HG03432 (cell line): Measurements from ENCODE around the gene GNAQ.
A peak's percentile ranks its signal among the peaks of the same experiment; 100 is the strongest.
"Not testable (repeated sequence)": the region's sequence is repeated elsewhere in the genome, so short reads cannot be mapped to it uniquely, and the experiment has no call there.

Experiments
- ATAC-seq: cut with Tn5 transposase; IDR thresholded peaks from one replicate; pipeline ENCODE4 v1.9.1; 2021; ENCODE audit warnings: mild to moderate bottlenecking, moderate library complexity; ENCODE audit not compliant: unreplicated experiment

The GNAQ gene

DNA sequence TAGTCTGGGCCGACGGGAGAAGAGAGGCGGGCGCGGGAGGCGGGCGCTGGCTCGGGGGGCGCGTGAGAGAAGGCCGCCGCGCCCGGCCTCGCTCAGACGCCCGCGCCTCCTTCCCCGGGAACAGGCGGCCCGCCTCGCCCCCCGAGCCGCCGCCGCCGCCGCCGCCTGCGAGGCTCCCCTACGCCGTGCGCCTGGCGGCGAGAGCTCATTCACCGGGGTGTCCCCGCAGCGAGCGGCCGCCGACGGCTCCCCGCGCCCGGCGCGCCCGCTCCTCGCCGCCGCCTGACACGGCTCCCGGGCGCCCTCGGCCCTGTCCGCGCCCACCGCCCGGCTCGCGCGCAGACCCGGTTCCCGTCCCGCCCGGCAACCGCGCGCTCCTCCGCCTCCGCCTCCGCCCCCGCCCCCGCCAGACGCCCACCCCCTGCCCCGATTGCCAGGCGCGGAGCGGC is at the start of gene GNAQ:
Gene GNAQ (minus strand): TSS at position 368 of the 449 bp plus-strand sequence. CDS start 576 bp downstream, outside the sequence.
- peak; percentile 26 for ATAC-seq

DNA sequence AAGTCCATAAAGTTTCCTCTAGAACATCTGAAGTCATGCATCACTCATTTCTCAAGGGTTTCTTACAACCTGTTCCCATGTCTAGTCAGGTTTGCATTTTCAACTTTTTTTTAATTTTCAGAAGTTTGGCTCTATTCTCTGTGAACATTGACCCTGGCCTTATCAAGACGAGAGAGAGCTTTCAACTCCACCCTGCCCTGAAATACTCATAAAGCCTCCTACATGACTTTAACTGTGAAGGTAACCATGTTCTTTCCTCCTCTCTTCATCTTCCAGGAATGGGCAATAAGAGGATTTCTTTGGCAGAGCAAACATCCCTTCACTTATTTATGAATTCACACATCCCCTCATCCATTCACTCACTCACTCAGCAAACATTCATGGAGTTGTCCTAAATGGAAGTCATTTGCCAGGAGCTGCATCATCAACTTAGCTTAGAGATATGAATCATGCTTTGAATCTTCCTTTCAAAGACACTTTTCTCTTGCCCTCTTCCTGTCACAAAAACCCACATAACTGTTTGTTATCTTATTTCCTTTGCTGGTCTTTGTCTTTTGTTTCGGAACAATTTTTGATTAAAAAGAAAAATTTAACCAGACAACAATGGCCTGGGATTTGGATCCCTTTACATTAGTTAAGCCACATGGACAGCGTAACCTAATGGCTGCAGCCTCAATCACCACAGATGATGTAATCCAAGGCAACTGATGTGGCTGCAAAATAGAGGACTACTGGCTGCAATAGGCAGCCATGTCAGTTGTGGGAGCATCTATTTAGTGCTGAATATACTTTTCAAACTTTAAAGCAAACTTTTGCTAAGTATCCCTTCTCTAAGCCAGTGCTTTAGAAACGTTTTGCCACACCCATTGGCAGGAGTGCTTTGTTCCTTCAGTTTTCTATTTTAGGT is 43.0 kb upstream of the GNAQ start:
- no peak for ATAC-seq

DNA sequence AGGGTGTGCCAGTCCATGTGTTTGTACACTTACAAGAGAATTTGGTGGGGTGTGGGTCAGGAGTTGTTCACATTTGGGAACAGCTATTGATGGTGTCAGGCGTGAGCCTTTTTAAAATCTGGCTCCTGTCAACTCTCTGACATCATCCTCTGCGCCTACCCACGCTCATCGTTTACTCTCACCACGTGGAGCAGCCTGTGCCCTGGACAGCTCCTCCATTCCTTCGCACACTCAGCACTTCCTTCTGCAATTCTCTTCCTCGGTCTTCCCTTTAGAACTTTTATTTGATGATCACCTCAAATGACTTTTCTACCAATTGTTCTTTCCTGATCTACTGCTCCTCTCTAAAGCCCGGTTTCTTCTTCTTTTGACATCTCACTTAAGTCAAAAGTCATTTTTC is 42.1 kb upstream of the GNAQ start:
- no peak for ATAC-seq

DNA sequence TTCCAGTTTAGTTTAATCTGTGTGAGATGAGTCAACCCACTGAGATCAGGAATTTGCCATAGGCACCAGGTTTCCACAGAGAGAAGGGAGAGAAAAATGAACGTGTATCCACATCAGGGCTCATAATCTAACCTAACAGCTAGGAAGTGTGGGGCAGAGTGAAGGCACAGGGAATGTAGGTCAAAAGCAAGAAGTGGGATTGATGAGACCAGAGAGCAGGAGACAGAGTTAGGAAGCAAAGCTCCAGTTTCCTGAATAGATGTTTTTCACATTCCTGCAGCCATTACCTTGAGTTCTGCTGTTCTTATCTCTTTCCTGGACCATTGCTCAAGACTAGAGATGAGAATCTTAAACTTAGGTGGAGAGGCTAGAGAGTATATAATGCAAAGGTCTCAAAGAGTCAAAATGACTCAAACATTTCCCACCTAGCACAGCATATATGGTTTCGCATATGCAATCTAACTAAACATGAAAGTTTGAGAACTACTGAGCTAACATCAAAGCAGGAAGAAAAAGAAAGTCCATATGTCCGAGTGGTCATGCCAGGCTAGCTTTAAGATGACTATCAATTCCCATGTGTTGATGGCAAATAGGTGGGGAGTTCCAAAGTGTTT is 41.1 kb upstream of the GNAQ start:
- no peak for ATAC-seq

DNA sequence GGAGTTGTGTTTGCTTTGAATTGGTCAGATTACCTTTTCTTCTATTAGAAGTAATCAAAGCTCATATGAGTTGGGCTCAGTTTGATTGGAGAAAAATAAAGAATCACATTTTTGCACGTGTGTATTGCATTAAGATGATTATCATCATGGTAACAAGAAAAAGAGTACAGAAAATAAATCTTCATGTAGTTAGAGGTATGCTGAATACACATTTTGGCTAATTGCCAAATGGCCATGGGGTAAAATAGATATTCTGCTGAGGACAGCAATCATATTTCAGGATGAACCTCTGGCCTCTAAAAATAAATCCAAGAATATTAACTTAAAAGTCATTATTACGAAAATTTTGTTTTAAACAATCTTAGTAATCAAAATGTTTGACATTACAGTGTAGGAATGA is 38.9 kb upstream of the GNAQ start:
- no peak for ATAC-seq

DNA sequence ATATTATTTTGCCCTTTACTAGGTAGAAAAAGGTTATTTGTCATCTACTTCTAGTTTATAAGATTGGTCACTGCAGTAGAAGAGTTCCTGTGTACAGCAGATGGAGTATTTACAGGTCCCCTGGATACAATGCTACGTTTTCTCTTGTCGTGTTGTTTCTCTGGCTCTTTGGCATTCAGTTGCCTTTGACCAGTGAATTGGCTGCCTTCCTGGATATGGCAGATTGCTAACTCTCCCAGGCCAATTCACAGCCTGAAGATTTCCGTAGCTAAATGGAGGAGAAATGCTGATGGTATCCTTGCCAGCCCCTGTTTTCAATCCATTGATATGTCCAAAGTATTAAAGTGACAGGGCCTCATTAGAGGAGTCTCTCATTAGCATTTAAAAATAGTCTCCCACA is 32.5 kb upstream of the GNAQ start:
- ATAC-seq = no peak

GRCh38 chr9:78062710-78063109 is 31.1 kb upstream of the GNAQ start:
- ATAC-seq = no peak

DNA sequence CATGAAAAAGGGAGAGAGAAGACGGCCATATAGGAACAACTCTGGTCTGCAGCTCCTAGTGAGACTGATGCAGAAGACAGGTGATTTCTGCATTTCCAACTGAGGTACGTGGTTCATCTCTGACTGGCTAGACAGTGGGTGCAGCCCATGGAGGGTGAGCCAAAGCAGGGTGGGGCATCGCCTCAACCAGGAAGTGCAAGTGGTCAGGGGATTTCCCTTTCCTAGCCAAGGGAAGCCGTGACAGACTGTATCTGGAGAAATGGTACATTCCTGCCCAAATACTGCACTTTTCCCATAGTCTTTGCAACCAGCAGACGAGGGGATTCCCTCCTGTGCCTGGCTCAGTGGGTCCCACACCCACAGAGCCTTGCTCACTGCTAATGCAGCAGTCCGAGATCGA is 22.6 kb upstream of the GNAQ start:
- not testable (repeated sequence) for ATAC-seq

GRCh38 chr9:78053627-78054026 is 22.0 kb upstream of the GNAQ start:
- ATAC-seq = no peak

DNA sequence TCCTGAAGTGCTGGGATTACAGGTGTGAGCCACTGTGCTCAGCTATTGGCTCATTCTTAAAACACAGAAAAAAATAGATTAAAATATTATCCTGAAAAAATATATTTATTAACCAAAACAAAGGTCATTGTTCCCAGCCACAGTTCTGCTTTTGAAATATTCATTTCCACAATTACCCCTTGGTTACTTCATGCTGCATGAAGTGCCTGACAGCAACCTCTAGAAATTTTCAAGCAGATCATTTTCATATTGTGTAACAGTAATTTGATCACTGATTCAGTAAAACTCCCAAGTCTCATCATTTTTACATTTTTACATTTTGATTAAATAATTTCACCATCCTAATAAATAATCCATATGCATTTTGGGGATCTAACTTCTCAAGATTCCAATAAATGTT is 18.8 kb upstream of the GNAQ start:
- ATAC-seq = no peak

GRCh38 chr9:78049484-78049883 is 17.9 kb upstream of the GNAQ start:
- ATAC-seq = no peak

DNA sequence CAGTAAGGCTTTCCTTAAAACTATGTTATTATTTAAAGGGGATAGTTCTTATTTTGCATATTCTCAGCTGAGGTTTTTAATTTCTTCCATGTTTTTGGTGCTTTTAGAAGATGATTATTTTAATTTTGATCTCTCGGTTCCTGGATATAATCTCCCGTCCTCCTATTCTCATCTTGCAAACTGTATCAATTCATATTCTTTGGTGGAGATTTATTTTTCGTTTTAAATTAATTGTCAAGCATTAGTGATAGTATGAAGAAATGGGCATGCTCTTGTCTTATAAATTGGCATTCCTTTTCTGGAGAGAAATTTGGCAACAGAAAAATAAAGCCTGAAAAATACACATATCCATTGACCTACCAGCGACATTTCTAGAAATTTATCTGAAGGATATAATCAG is 15.5 kb upstream of the GNAQ start:
- no peak for ATAC-seq

GRCh38 chr9:78046112-78046511 is 14.5 kb upstream of the GNAQ start:
- no peak for ATAC-seq

- no peak for ATAC-seq
Measured at GRCh38 chr9:78044886-78045285, 13.3 kb upstream of the GNAQ start.

DNA sequence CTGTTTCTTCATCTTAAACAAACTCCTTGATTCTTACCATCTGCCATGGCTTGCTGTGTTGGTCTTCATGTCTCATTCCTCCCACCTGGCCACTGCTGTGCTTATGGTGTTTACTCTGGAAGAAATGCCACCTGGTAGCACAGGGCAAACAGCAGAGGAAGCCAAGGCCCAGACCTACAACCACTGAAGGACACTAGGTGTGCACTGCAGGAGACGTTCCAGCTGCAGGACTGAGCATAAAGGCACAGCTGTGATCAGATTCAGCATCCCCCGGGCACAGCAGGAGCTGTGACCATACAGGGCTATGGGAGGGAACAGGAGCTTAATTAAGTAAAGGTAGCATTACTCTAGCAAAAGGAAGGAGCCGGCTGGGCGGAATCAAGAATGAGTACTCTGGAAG is 12.6 kb upstream of the GNAQ start:
- no peak for ATAC-seq

DNA sequence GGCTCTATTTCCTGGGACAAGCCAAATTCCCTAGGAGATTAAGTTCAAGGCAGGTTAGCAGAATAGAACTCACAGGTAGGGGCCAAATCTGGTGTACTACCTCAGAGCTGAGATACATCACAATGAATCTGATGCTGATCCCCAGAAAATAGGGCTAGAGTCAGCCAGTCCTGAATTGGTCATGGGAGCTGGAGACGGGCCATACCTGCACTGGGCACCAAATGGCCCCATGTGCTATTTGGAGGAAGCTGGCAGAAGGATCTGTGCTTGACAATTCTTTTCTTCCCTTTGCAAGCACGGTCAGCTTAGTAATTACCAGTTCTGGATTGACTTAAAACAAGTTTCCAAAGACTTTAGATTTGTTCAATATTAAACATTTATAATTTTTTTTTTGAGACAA is 10.4 kb upstream of the GNAQ start:
- ATAC-seq = no peak

GRCh38 chr9:78040726-78041125 is 9.1 kb upstream of the GNAQ start:
- ATAC-seq = no peak

- ATAC-seq = no peak
Measured at GRCh38 chr9:78038620-78039300, 7.1 kb upstream of the GNAQ start.

DNA sequence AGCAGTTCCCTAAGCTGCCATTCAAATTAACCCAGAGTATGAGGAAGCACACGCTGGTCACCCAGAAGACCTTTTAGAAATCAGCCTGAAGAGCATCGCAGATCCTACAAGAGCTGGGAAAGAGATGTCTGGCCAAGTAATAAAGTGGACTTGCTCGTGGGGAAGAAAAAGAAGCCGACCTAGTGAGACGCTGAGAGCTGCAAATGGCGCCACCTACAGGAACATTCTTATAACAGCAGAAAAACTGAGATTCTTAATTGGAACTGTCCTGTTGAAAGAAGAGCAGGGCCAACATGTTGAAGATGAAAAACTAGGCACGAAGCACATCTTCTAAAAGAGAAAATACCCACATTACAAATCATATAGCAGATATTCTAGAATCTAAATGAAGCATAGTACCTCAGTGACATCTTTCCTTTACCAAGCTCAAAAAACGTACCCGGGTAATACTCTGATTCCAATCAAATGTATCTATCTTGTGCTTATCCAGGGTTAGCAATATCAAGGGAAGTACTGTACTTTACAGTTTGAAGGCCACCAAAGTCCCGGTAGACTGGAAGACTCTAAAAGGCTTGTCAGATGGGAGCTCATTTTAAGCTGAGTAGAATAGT is 3.9 kb upstream of the GNAQ start:
- peak; percentile 50 for ATAC-seq

- ATAC-seq = no peak
Measured at GRCh38 chr9:78033870-78034269, 2.3 kb upstream of the GNAQ start.

DNA sequence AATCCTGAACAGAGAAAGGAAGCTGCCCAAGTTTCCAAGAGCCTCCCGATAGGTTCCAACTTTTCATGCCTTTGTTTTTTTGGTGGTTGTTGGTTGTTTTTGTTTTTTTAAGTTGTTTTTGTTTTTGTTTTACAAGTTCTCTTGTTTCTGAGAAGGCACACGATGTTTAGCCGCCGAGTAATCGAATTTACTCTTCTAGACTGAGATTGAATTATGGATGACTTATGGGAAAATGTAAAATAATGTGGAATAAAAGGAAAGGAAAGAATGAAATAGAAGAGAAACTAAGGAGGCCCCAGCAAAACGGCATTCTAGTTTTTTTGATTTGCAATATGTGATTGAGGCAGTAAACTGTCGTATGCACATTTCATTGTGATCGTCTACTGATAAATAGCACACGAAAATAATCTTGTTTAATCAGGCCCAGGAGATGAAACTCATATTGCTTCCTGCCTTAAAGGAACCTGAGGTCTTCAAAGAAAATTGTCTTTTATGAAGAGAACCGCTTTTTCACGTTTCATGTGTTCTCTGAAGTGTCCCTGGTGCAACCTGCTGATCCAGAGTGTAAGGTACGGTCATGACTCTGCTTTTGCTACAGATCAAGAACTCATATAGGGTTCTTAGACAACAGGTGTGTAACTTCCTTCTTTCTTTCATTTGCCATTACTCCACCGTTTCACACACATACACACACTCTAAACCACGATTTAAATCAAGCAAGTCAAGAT is 1.3 kb upstream of the GNAQ start:
- no peak for ATAC-seq
